GM18511 (cell line): Measurements from ENCODE around the gene ELMOD3.
"Not testable (repeated sequence)": the region's sequence is repeated elsewhere in the genome, so short reads cannot be mapped to it uniquely, and the experiment has no call there.

Experiments used
- ATAC-seq: cut with Tn5 transposase; IDR thresholded peaks from one replicate; pipeline ENCODE4 v1.9.1; 2021; ENCODE audit warnings: mild to moderate bottlenecking, moderate library complexity; ENCODE audit not compliant: unreplicated experiment

Gene ELMOD3

GRCh38 chr2:85439569-85439968, 85.0 kb downstream of the ELMOD3 start:
- not testable (repeated sequence) for ATAC-seq

GRCh38 chr2:85439986-85440385, 85.4 kb downstream of the ELMOD3 start:
- no peak for ATAC-seq

- no peak for ATAC-seq
These were observed 86.2 kb downstream of the ELMOD3 start for GRCh38 chr2:85440729-85441128.
